H1 (cell line): Measurements from ENCODE around the gene C13orf42. TPM values are rescaled to one million over a fixed set of nuclear protein-coding genes. Genes with fewer than 3 reads are reported as not detected.

Experiments
- ATF2 ChIP-seq: IDR thresholded peaks from 2 replicates; pipeline ENCODE4 v1.6.1; 2012; ENCODE audit warnings: low read length, inconsistent platforms
- KDM1A ChIP-seq: fragments of 200-600, 300-600 bp; sonication (generic); IDR thresholded peaks from 2 replicates; pipeline ENCODE4 v1.7.1; 2016; ENCODE audit warnings: mild to moderate bottlenecking, low read length, borderline replicate concordance
- RNF2 ChIP-seq: fragments of 200-900, 300-1000 bp; sonication (generic); IDR thresholded peaks from 2 replicates; pipeline ENCODE4 v1.7.1; 2016; ENCODE audit warnings: borderline replicate concordance, low read depth, mild to moderate bottlenecking, antibody characterized with exemption, low read length; ENCODE audit not compliant: poor library complexity, severe bottlenecking; ENCODE audit errors: missing control alignments
- SP2 ChIP-seq: IDR thresholded peaks from 2 replicates; pipeline ENCODE4 v1.6.1; 2012; ENCODE audit warnings: mild to moderate bottlenecking, low read length, inconsistent platforms
- USF2 ChIP-seq: IDR thresholded peaks from 2 replicates; pipeline ENCODE4 v1.6.1; 2011; ENCODE audit warnings: low read length, improper control_type of control experiment
- polyA plus RNA-seq, 7 experiments: library from polyadenylated mRNA; depleted of rRNA in 3 of 7; stranded (reverse) in 5 of 7; unstranded in 2 of 7; fragments of >200 nt in 5 of 7; fragments of 200-250 nt in 2 of 7; gene quantifications; 1 replicate in 5 of 7; 2 replicates in 1 of 7; 4 replicates in 1 of 7; pipeline versions ENCODE4 v1.2.1 to v1.2.3, GENCODE V29; 2011 to 2013; ENCODE audit warnings: missing spikeins in 2 of 7, mixed read lengths in 2 of 7
- total RNA-seq: library from RNA; stranded (reverse); fragmentation: NEBNext Ultra II Directional; extraction: Animal tissue kit (Norgen Biotek cat#: 25700); gene quantifications from 2 replicates; pipeline ENCODE4 v1.2.1, GENCODE V29; 2021

Gene C13orf42
- total and polyA plus RNA-seq, 2 of the 8 experiments (the other 6 are each of a cell fraction or from before 2014, with no cell fraction given) = 9.9 to 10.1 TPM

- TF ChIP-seq ATF2 (no peak), KDM1A (no peak), RNF2 (no peak), SP2 (no peak), USF2 (no peak)
Measured at GRCh38 chr13:51040431-51040830, 70.6 kb downstream of the C13orf42 start (continued).
